DMS153 treated with DMSO at 0.1 percent for 48 hours (cell line): Measurements from ENCODE around the gene KLHL5.

Source experiments
- DNase-seq: peaks from one replicate; lab custom pipeline; 2025; ENCODE audit not compliant: unreplicated experiment; lab: John Stamatoyannopoulos, UW

The KLHL5 gene

GRCh38 chr4:39044364-39044955, 17.6 kb upstream of the KLHL5 start:
- peak; percentile 14 for DNase-seq

- DNase-seq: no peak
Observed at GRCh38 chr4:39044956-39045826, 16.8 kb upstream of the KLHL5 start.

DNA sequence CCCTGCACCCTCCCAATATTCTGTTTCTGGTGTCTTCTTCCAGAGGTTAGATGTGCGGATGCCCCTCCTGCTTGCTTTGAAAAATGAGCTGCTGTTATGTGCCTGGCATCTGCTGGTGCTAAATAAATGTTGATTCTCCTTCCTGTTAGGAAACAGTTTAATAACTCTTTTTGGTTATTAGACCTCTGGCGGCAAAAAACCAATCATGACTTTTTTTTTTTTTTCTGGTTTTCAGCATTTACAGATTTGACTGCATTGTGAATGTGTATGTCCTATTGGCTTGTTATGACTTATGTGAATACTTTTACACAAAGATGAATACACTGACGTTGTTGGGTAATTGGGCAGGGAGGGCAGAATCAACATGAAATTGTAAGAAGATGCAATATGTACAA, 16.2 kb upstream of the KLHL5 start:
- no peak for DNase-seq

DNA sequence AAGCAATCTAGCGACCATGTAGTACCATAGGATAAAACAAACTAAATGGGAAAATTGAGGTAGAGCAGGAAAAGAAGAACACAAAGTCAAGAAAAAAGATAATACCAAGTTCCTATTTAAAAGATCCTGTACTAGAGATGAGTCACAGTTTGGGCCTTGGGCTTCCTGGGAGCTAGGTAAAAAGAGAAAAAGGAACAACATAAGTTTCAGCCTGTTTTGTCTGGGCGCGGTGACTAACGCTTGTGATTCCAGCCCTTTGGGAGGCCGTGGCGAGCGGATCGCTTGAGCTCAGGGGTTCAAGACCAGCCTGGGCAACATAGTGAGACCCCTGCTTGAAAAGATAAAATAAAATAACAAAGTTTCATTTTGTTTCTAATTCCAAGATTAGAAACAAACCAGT, 15.8 kb upstream of the KLHL5 start:
- no peak for DNase-seq

DNA sequence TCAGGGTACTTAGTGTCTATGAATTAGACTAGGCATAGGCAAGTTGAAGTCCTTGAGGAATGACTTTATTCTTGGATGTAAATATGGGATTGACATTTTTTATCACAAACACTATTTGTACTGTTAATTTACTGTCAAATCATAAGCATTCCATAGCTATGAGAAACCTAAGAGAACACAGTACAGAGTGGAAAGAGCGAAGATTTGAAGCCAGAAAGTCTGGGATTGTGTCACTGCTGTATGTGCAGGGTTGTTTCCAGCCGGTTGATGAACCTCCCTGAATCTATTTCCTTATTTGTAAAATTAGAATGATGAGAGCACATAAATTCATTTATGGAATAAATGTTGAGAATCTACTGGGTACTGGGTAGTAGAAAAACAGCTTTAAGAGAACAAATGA, 14.4 kb upstream of the KLHL5 start:
- no peak for DNase-seq

GRCh38 chr4:39048311-39048710, 13.7 kb upstream of the KLHL5 start:
- DNase-seq: no peak

- no peak for DNase-seq
Observed at GRCh38 chr4:39050590-39050989, 11.4 kb upstream of the KLHL5 start.

- DNase-seq: no peak
Observed at GRCh38 chr4:39051492-39051891, 10.5 kb upstream of the KLHL5 start.

DNA sequence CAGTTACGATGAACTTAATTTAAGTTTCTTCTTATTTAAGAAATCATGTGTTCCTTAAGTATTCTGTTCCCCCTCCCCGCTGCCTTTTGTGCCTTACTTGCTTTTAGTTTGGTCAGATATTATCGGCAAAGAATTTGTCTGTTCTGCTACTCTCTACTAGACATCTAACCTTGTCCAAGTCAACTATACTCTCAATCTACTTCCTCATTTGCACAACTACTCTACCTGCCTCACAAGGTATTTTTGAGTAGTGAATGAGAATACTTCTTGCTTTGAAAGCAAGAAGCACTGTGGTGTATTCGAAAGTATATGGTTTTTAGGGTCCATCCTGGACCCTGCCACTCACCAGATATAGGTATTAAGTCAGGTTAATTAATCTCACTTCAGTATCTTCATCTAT, 8.0 kb upstream of the KLHL5 start:
- DNase-seq: no peak

GRCh38 chr4:39054497-39054896, 7.5 kb upstream of the KLHL5 start:
- no peak for DNase-seq

- no peak for DNase-seq
Observed at GRCh38 chr4:39056023-39056422, 6.0 kb upstream of the KLHL5 start.

DNA sequence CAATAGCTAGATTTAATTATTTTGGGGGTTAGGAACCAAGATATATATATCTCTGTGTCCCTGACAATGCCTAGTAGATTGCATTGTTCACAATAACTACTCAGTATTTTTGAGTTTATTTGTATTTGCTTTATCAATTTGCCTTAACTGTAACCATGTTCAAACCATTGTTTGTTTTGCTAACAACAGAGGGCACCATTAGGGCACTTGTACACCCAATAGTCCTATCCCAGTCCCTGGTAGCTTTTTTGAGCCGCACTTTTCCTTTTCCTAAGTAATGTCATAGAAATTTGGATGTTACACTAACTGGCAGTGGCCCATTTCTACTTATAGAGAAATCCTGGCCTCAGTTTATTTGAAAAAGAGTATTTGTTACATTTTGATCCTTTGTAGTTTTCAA, 575 bp upstream of the KLHL5 start:
- DNase-seq: no peak

DNA sequence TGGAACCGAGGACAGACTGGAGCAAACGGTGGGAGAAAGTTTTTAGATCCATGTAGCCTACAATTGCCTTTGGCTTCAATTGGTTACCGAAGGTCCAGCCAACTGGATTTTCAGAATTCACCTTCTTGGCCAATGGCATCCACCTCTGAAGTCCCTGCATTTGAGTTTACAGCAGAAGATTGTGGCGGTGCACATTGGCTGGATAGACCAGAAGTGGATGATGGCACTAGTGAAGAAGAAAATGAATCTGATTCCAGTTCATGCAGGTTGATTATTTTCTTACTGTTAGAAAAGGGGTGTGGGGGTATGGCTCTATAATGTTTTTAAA, 702 bp downstream of the KLHL5 start:
- no peak for DNase-seq

DNA sequence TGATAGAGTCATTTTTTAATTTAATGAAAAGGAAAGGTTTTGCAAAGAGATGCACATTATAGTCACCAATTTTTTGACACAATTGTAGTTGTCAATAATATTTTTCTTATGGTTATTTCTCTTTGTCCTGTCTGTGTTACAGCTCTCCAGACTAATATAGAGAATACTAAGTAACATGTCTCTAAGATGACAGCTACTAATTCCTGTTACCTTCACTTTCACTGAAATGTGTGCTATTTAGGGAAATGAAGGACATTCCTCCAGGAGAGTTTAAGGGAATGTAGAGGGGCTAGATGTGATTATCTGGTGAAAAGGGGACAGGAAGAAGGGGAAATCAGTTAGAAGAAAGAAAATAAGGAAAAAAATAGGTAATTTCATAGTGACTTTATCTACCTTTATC, 1.4 kb downstream of the KLHL5 start:
- DNase-seq: no peak

DNA sequence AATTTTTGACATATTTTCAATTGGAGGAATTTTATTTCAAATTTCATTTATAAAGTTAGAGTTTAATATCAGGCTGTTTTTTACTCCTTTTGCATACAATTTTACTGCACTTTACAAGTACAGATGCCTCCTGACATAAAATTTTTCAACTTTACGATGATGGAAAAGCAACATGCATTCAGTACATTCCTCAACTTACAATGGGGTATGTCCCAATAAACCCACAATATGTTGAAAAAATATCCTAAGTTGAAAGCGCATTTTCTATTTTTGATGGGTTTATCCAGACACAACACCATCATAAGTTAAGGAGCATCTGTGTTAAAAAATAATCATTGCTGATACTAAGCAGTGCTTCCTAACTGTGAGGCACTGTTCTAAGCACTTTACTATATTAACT, 4.3 kb downstream of the KLHL5 start:
- DNase-seq: no peak

DNA sequence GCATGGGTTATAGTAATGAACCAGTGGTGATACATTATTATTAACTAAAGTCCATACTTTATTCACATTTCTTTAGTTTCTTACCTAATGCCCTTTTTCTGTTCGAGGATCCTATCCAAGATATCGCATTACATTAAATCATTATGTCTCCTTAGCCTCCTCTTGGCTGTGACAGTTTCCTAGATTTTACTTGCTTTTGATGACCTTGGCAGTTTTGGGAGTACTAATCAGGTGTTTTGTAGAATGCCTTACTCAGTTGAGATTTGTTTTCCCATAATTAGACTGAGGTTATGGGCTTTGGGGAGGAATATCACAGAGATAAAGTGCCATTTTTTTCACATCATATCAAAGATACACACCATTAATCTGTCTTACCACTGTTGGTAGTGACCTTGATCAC, 5.0 kb downstream of the KLHL5 start:
- no peak for DNase-seq

- DNase-seq: no peak
Observed at GRCh38 chr4:39067451-39067850, 5.4 kb downstream of the KLHL5 start.

- no peak for DNase-seq
Observed at GRCh38 chr4:39068907-39069306, 6.9 kb downstream of the KLHL5 start.

- no peak for DNase-seq
Observed at GRCh38 chr4:39078829-39079228, 16.8 kb downstream of the KLHL5 start.

DNA sequence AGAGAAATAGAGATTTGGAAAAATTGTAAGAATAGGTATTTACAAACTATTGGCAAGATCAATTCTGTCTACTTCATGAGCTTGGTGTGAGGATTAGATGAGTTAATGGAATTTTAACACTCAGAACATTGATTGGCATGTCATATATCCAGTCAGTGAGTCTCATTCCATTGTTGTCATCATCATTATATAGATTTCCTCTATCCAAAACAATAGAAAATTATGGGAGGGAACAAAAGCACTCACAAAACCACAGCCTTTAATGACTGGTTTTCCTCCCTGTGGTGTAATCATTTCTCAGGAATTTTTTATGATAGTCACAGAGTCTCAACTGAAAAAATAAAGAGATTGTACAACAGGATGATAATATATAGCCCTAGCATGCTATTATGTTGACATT, 21.1 kb downstream of the KLHL5 start:
- no peak for DNase-seq

DNA sequence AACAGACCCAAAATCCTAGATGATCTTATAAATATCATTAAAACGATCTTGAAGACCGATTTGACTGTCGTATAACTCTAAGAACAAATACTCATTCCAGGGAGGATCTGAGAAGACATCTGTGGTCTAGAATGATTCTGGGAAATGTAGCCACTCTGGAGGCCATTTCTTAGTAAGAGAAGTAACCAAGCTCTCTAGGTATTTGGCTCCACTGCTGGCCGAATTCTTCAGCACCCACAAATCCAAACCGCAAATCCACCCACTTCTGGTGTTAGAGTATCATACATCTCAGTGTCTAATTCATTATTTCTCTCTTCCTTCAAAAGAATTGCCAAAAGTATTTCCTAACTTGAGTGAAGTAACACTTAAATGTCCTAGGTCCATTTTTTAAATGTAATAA, 23.9 kb downstream of the KLHL5 start:
- DNase-seq: no peak

- DNase-seq: no peak
Observed at GRCh38 chr4:39096847-39097246, 34.8 kb downstream of the KLHL5 start.

DNA sequence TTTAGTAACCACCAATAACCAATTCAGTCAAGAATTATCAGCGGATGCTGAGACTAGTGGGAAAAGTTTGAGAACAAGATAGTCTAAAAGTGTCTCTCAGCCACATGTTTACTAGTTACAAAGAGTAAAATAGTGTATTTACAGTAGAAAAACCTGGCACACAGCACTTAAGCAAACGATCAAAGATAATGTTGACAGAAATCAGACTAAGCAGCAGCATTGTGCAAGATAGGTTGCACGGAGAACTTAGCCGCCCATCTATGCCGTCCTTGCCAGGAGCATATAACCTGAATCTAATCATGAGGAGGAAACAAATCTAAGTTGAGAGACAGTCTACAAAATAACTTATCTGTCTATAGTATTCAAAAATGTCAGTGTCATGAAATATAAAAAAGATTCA, 35.3 kb downstream of the KLHL5 start:
- DNase-seq: no peak
